Body of pancreas (tissue), 4 donors: ENCODE results near the gene TYW1.
"Not testable (repeated sequence)": the region's sequence is repeated elsewhere in the genome, so short reads cannot be mapped to it uniquely, and the experiment has no call there.

Source experiments
- POLR2A ChIP-seq, 3 donors: fragments of 450-650 bp; IDR thresholded peaks; one replicate each; pipeline ENCODE4 v1.6.1; 2016; ENCODE audit warnings: antibody characterized with exemption in 3 of 3, mild to moderate bottlenecking in 2 of 3
- TF ChIP-seq, protein P1 (sequence below), 7 experiments: fragments of 450-650 bp in 4 of 7; fragments of 200-600 bp in 3 of 7; sonication (generic) in 3 of 7; IDR thresholded peaks; one replicate each; pipeline ENCODE4 v1.5.1; 2016 to 2019; ENCODE audit warnings: antibody characterized with exemption in 7 of 7

DNA sequence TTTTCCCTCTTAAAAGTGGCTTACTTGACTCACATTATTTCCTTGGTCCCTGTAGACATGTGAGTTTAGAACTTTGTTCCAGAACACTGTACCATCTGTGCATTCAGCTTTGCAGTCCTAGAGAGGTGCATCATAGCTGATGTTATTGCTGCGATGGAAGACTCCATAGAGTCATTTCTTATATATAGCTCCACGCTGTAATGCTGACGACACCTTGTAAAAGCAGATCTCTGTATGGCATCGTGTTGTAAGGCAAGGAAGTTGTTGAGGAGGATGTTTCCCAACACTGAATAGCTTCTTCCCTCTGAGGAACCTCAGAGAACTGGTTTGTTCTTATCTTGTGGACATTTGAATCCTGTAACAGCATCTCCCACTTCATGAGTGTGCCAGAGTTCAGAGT is 109.6 kb downstream of the TYW1 start:
- TF ChIP-seq, protein P1, sequence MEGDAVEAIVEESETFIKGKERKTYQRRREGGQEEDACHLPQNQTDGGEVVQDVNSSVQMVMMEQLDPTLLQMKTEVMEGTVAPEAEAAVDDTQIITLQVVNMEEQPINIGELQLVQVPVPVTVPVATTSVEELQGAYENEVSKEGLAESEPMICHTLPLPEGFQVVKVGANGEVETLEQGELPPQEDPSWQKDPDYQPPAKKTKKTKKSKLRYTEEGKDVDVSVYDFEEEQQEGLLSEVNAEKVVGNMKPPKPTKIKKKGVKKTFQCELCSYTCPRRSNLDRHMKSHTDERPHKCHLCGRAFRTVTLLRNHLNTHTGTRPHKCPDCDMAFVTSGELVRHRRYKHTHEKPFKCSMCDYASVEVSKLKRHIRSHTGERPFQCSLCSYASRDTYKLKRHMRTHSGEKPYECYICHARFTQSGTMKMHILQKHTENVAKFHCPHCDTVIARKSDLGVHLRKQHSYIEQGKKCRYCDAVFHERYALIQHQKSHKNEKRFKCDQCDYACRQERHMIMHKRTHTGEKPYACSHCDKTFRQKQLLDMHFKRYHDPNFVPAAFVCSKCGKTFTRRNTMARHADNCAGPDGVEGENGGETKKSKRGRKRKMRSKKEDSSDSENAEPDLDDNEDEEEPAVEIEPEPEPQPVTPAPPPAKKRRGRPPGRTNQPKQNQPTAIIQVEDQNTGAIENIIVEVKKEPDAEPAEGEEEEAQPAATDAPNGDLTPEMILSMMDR (IDR thresholded peaks at IDR 0.05): not testable (repeated sequence)
- TF ChIP-seq POLR2A (IDR thresholded peaks at IDR 0.05): not testable (repeated sequence)
